K562 (cell line): ENCODE measurements around the gene BRD4. TPM values are rescaled to one million over a fixed set of nuclear protein-coding genes. Genes with fewer than 3 reads are reported as not detected.

Source experiments
- ATAC-seq: fragments of 200-7000 bp; cut with Tn5 transposase; 3 replicates; pipeline ENCODE4 v1.9.1; 2020; ENCODE audit warnings: moderate library complexity
- BruUV-seq: library from RNA; stranded (reverse); fragments of 400-500 nt; replicated peaks from 2 replicates; lab custom pipeline; 2021; lab: Mats Ljungman, UMichigan
- CTCF ChIA-PET: fragments of 300-600 bp; formaldehyde crosslinking; extraction: SDS; loops from one replicate; lab custom pipeline; 2021; ENCODE audit warnings: low intra/inter-chr PET ratio; lab: Yijun Ruan, JAX
- POLR2A ChIA-PET: fragments of 300-600, 350-650 bp; sonication (Branson Sonifier 250); formaldehyde crosslinking; extraction: SDS; loops from one replicate; lab custom pipeline; 2021; ENCODE audit warnings: antibody characterized with exemption, inconsistent platforms; lab: Yijun Ruan, JAX
- DNase-seq, 4 experiments: peaks; one replicate each; pipeline versions ENCODE4 v3.0.0 to v3.0.0-alpha.2; 2011 to 2018; ENCODE audit warnings: low spot score in 3 of 4, mixed read lengths in 3 of 4; ENCODE audit errors: extremely low read depth in 1 of 4
- FAIRE-seq: peaks from 2 replicates; lab custom pipeline; 2011; peaks lifted over from hg19 to GRCh38; lab: Jason Lieb, UNC
- H2AFZ ChIP-seq: 2 replicates; pipeline ENCODE4 v1.6.0; 2011; ENCODE audit warnings: low read depth, low read length, control low read depth, inconsistent platforms
- H3K27ac ChIP-seq: fragments of 200-600 bp; 3 replicates; pipeline ENCODE4 v1.8.0; 2011; ENCODE audit warnings: low read depth, mild to moderate bottlenecking, control low read depth, inconsistent platforms, low read length, moderate library complexity, mixed read lengths; ENCODE audit errors: extremely low read depth
- H3K27me3 ChIP-seq, 2 experiments: fragments of 300-600 bp in 1 of 2; 2 replicates in 1 of 2; 3 replicates in 1 of 2; pipeline versions ENCODE4 v1.6.0 to v1.8.0; 2011; ENCODE audit warnings: inconsistent platforms in 2 of 2, low read length in 2 of 2, mild to moderate bottlenecking in 1 of 2, mixed read lengths in 1 of 2, moderate library complexity in 1 of 2; ENCODE audit not compliant: control insufficient read depth in 2 of 2, insufficient read depth in 2 of 2
- H3K36me3 ChIP-seq: fragments of 300-600 bp; 3 replicates; pipeline ENCODE4 v1.8.0; 2011; ENCODE audit warnings: mild to moderate bottlenecking, low read length, inconsistent platforms; ENCODE audit not compliant: control insufficient read depth, insufficient read depth
- H3K4me1 ChIP-seq, 2 experiments: fragments of 200-600 bp in 1 of 2; replicated peaks in 1 of 2; 2 replicates in 1 of 2; 3 replicates in 1 of 2; pipeline versions ENCODE4 v1.5.1 to v1.8.0; 2011; ENCODE audit warnings: inconsistent platforms in 2 of 2, low read length in 2 of 2, mild to moderate bottlenecking in 1 of 2, mixed read lengths in 1 of 2, moderate library complexity in 1 of 2; ENCODE audit not compliant: control insufficient read depth in 2 of 2, insufficient read depth in 2 of 2
- H3K4me2 ChIP-seq: 2 replicates; pipeline ENCODE4 v1.6.1; 2011; ENCODE audit warnings: low read length, control low read depth, inconsistent platforms, mixed read lengths; ENCODE audit not compliant: insufficient read depth
- H3K4me3 ChIP-seq: fragments of 200-600 bp; sonication (generic), shearing (Covaris generic); 2 replicates; pipeline ENCODE4 v1.5.1; 2016; ENCODE audit warnings: control low read depth, inconsistent platforms
- H3K79me2 ChIP-seq: fragments of 200-600 bp; 3 replicates; pipeline ENCODE4 v1.8.0; 2011; ENCODE audit warnings: low read length, inconsistent platforms; ENCODE audit not compliant: control insufficient read depth, insufficient read depth
- H3K9ac ChIP-seq, 2 experiments: 2 replicates each; pipeline versions ENCODE4 v1.6.0 to v1.6.1; 2011; ENCODE audit warnings: low read depth in 2 of 2, low read length in 2 of 2, control low read depth in 1 of 2, inconsistent platforms in 1 of 2, mild to moderate bottlenecking in 1 of 2, mixed read lengths in 1 of 2; ENCODE audit not compliant: insufficient read depth in 1 of 2
- H3K9me1 ChIP-seq: one replicate; pipeline ENCODE4 v1.6.0; 2011; ENCODE audit warnings: inconsistent platforms, mild to moderate bottlenecking, low read length, moderate library complexity; ENCODE audit not compliant: control insufficient read depth, insufficient read depth
- H3K9me3 ChIP-seq: replicated peaks from 2 replicates; pipeline ENCODE4 v1.5.1; 2011; ENCODE audit warnings: low read depth, low read length, inconsistent platforms; ENCODE audit not compliant: control insufficient read depth, insufficient read depth
- H4K20me1 ChIP-seq: replicated peaks from 2 replicates; pipeline ENCODE4 v1.6.1; 2011; ENCODE audit warnings: low read length, inconsistent platforms, mixed read lengths; ENCODE audit not compliant: control insufficient read depth, insufficient read depth
- CHD1 ChIP-seq: fragments of 200-600 bp; sonication (generic); IDR thresholded peaks from one replicate; pipeline ENCODE4 v1.6.1; 2012; ENCODE audit warnings: mild to moderate bottlenecking, moderate library complexity, low read length, inconsistent platforms
- FOXJ2 ChIP-seq: fragments of 200-800 bp; sonication (Bioruptor generic); IDR thresholded peaks from 2 replicates; pipeline ENCODE4 v1.6.1; 2016; ENCODE audit warnings: missing genetic modification characterization, missing compliant biosample characterization
- PHTF2 ChIP-seq: fragments of 250-450 bp; sonication (Bioruptor Pico); IDR thresholded peaks from 2 replicates; pipeline ENCODE4 v1.5.0; 2021; ENCODE audit warnings: mild to moderate bottlenecking
- ZBTB33 ChIP-seq: sonication (generic); formaldehyde crosslinking; IDR thresholded peaks from 2 replicates; pipeline ENCODE4 v1.8.1; 2023; ENCODE audit warnings: mild to moderate bottlenecking, missing genetic modification reagents
- ZNF184 ChIP-seq: sonication (generic); formaldehyde crosslinking; IDR thresholded peaks from 2 replicates; pipeline ENCODE4 v1.5.0; 2020; ENCODE audit warnings: missing genetic modification reagents
- ZNF431 ChIP-seq: sonication (generic); formaldehyde crosslinking; IDR thresholded peaks from 2 replicates; pipeline ENCODE4 v1.8.0; 2022; ENCODE audit warnings: mild to moderate bottlenecking, missing genetic modification reagents
- WGBS: fragments of 100-300 bp; shearing (Covaris generic); methylation state at CpG from one replicate; pipeline ENCODE4 v1.1.6; 2016; ENCODE audit warnings: low coverage, mixed read lengths; ENCODE audit not compliant: insufficient coverage; ENCODE audit errors: missing lambda C conversion rate; 5-methylcytosine and 5-hydroxymethylcytosine counted together
- in situ Hi-C: fragments of 300-500 bp; cut with MboI; formaldehyde crosslinking; loops from 4 replicates; pipeline ENCODE4 v1.15.0; 2018; ENCODE audit warnings: inconsistent platforms, mixed read lengths
- intact Hi-C: fragments of 100-400 bp; cut with micrococcal nuclease; formaldehyde crosslinking; loops from 2 replicates; pipeline ENCODE4 v1.14.2; 2022
- polyA plus RNA-seq, 8 experiments: library from polyadenylated mRNA; depleted of rRNA in 4 of 8; stranded (reverse) in 5 of 8; unstranded in 3 of 8; fragments of >200 nt; fragmentation: Nextera tagmentation in 2 of 8; fragmentation: Illumina TruSeq in 1 of 8; extraction: Ambion mirVana in 2 of 8; extraction: Trizol in 1 of 8; gene quantifications; 2 replicates each; pipeline versions ENCODE4 v1.2.1 to v1.2.3, GENCODE V29; 2011 to 2014; ENCODE audit warnings: inconsistent platforms in 1 of 8, missing spikeins in 1 of 8
- total RNA-seq, 7 experiments: library from RNA; depleted of rRNA in 6 of 7; stranded (reverse); fragments of >200 nt in 6 of 7; fragmentation: Illumina TruSeq in 2 of 7; extraction: Trizol in 2 of 7; gene quantifications; 2 replicates each; pipeline versions ENCODE4 v1.2.1 to v1.2.3, GENCODE V29; 2011 to 2021; ENCODE audit warnings: low replicate concordance in 1 of 7

Gene BRD4
- total and polyA plus RNA-seq, 9 of the 15 experiments (the other 6 are each of a cell fraction or from before 2014, with no cell fraction given), result 1.8 to 105 (median 15.6) TPM

GRCh38 chr19:15374105-15374651, 41.8 kb upstream of the BRD4 start:
- peaks cover 62% of the 10 kb centered on the region for H3K79me2 ChIP-seq
- in situ Hi-C loops, result no loop called here
- no peak overlapping the region for H3K4me2 ChIP-seq
- TF ChIP-seq ZNF431 (CRISPR knock-in tag), result no peak
- no peak overlapping the region for H3K4me3 ChIP-seq
- FAIRE-seq (no peak), DNase-seq (no peak), ATAC-seq (no peak)
- intact Hi-C loops, result no loop called here
- H3K9me3 ChIP-seq, result no peaks in the 10 kb centered on the region
- 88% methylated on average over 5 of the region's 21 CpGs for WGBS
- peaks cover 3% of the 10 kb centered on the region for H3K9me1 ChIP-seq
- H3K27me3 ChIP-seq, result no peaks in the 10 kb centered on the region; a peak in 1 of 5 replicates
- H3K36me3 ChIP-seq, result peaks cover 71% of the 10 kb centered on the region; the same call in 2 of the 3 replicates
- peak overlapping the region in 1 of 2 experiments; percentile 64; a peak in 1 of 4 replicates for H3K9ac ChIP-seq
- H3K4me1 ChIP-seq, result peaks cover 11 to 45% of the 10 kb centered on the region in 2 experiments
- no peak overlapping the region for H3K27ac ChIP-seq
- POLR2A ChIA-PET, result interaction anchor here (1.1 kb wide), 1 partner anchor 57 kb away, joined by 3 read pairs; no protein-coding TSS in a partner anchor
- no peak overlapping the region for H2AFZ ChIP-seq
- no TSS peak for BruUV-seq
- CTCF ChIA-PET, result no interaction called here
- peaks cover 30% of the 10 kb centered on the region for H4K20me1 ChIP-seq

DNA sequence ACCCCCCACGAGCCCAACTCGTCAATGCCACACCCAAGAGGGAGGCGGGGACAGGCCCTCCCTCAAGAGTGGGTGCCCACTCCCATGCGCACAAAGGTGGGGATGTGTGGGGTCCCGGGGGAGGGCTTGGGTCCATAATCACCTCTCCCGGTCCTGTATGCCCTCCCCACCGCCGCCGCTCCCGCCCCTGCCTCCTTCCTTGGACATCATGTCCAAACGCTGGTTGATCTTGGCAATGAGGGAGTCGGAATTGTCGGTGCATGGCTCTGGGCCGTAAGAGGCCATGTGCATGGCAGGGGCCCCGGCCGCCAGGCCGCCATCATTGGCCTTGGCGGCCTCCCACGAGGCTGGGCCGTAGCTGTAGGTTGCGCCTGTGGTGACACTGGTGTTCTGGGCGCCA, 41.3 kb upstream of the BRD4 start:
- no peak for ATAC-seq
- WGBS, result 89% methylated on average over 12 of the region's 22 CpGs
- Histone ChIP-seq H3K4me3 (no peak overlapping the region), H3K36me3 (peaks cover 76% of the 10 kb centered on the region; the same call in 2 of the 3 replicates), H3K27me3 (no peaks in the 10 kb centered on the region; a peak in 1 of 5 replicates), H3K9me3 (no peaks in the 10 kb centered on the region), H4K20me1 (peaks cover 30% of the 10 kb centered on the region), H3K27ac (no peak overlapping the region), H3K79me2 (peaks cover 56% of the 10 kb centered on the region), H2AFZ (no peak overlapping the region), H3K4me1 (peaks cover 11 to 45% of the 10 kb centered on the region in 2 experiments), H3K4me2 (no peak overlapping the region), H3K9ac (peak overlapping the region in 1 of 2 experiments; percentile 17; a peak in 1 of 4 replicates), H3K9me1 (peaks cover 3% of the 10 kb centered on the region)
- no peak for TF ChIP-seq CHD1
- TF ChIP-seq FOXJ2, result no peak
- TF ChIP-seq ZBTB33 (CRISPR knock-in tag), result peak; percentile 69; the same call in 1 of the 2 replicates
- no peak for TF ChIP-seq PHTF2 (CRISPR knock-in tag)
- no peak for TF ChIP-seq ZNF184 (CRISPR knock-in tag)
- intact Hi-C loops, result no loop called here
- BruUV-seq, result no TSS peak
- in situ Hi-C loops, result no loop called here
- POLR2A ChIA-PET, result no interaction called here
- CTCF ChIA-PET, result no interaction called here
- DNase-seq, result peak in 1 of 4 experiments; percentile 23
- FAIRE-seq, result no peak
